Heart right ventricle (tissue), 16 donors: ENCODE data around the gene CLCN6. TPM values are rescaled to one million over a fixed set of nuclear protein-coding genes. Genes with fewer than 3 reads are reported as not detected.
A peak's percentile ranks its signal among the peaks of the same experiment; 100 is the strongest.

ENCODE experiments used
- ATAC-seq, 8 donors: fragments of 200-7000 bp; cut with Tn5 transposase; one replicate each; pipeline ENCODE4 v1.9.1; 2020; ENCODE audit warnings: mild to moderate bottlenecking in 8 of 8, moderate library complexity in 8 of 8, moderate number of reproducible peaks in 1 of 8
- DNase-seq, 2 donors: peaks; one replicate each; pipeline ENCODE4 v3.0.0-alpha.2; 2020
- H3K27ac ChIP-seq, 10 donors: fragments of 200-600 bp; sonication (generic) in 2 of 10; one replicate each; pipeline versions ENCODE4 v1.5.0 to v1.8.0; 2020 to 2022; ENCODE audit warnings: mild to moderate bottlenecking in 3 of 10
- H3K27me3 ChIP-seq, 7 donors: fragments of 200-600 bp; one replicate each; pipeline ENCODE4 v1.8.0; 2021 to 2022; ENCODE audit warnings: mild to moderate bottlenecking in 2 of 7
- H3K36me3 ChIP-seq, 9 donors: fragments of 200-600 bp; sonication (generic) in 1 of 9; one replicate each; pipeline versions ENCODE4 v1.5.0 to v1.8.0; 2020 to 2022; ENCODE audit warnings: mild to moderate bottlenecking in 2 of 9
- H3K4me1 ChIP-seq, 9 donors: fragments of 200-600 bp; sonication (generic) in 1 of 9; one replicate each; pipeline versions ENCODE4 v1.5.0 to v1.8.0; 2020 to 2022; ENCODE audit warnings: mild to moderate bottlenecking in 4 of 9
- H3K4me3 ChIP-seq, 10 donors: fragments of 200-600 bp; sonication (generic) in 2 of 10; one replicate each; pipeline versions ENCODE4 v1.5.0 to v1.8.0; 2020 to 2022; ENCODE audit warnings: mild to moderate bottlenecking in 7 of 10, moderate library complexity in 2 of 10
- H3K9me3 ChIP-seq, 11 donors: fragments of 200-600 bp in 10 of 11; sonication (generic) in 2 of 11; one replicate each; pipeline versions ENCODE4 v1.5.0 to v1.8.0; 2013 to 2022; ENCODE audit warnings: mild to moderate bottlenecking in 2 of 11, control low read depth in 1 of 11, moderate library complexity in 1 of 11
- CTCF ChIP-seq, 9 donors: fragments of 200-600 bp; sonication (generic) in 2 of 9; IDR thresholded peaks; one replicate each; pipeline versions ENCODE4 v1.5.0 to v1.8.0; 2021 to 2022; ENCODE audit warnings: antibody characterized with exemption in 9 of 9, mild to moderate bottlenecking in 5 of 9, moderate library complexity in 1 of 9
- WGBS, 2 donors: extraction: QIAGEN DNeasy Blood & Tissue Kit; methylation state at CpG; one replicate each; pipeline ENCODE4 v1.1.7; 2013; ENCODE audit warnings: inconsistent platforms in 1 of 2; 5-methylcytosine and 5-hydroxymethylcytosine counted together
- intact Hi-C, 10 donors: fragments of 100-400 bp; cut with DNase I; formaldehyde crosslinking; loops; one replicate each; pipeline versions ENCODE4 v1.11.1 to v1.14.2; 2022
- polyA plus RNA-seq, 2 donors: library from polyadenylated mRNA; stranded (reverse); fragments of 200-250 nt; gene quantifications; one replicate each; pipeline ENCODE4 v1.2.3, GENCODE V29; 2013
- total RNA-seq, 10 donors: library from RNA; stranded (reverse); fragmentation: NEBNext Ultra II Directional in 3 of 10; extraction: Animal tissue kit (Norgen Biotek cat#: 25700) in 3 of 10; gene quantifications; one replicate each; pipeline versions ENCODE4 v1.2.1 to v1.2.4, GENCODE V29; 2021 to 2023
- donor health status: Arrhythmogenic right ventricular cardiomyopathy.
- donor health status: ischemic (EF 13 %, LVEDD 7.1; RV severe dilation, severe dysfunction).
- donor health status: healthy with polysubstance abuse.
- donor health status: DM: no; HTN: yes; CAD: no.
- donor health status: DM: no; HTN: no; CAD: no.
- donor health status: ischemic (EF 25% LVEDD 6.9; RV normal size, moderate dysfunction).
- donor health status: ischemic (EF 25% LVEDD 5.7; RV mildly dilated, moderate dysfunction).
- donor health status: healthy.
- donor health status: DM: yes; HTN: yes; CAD: no.
- donor health status: Ischemic cardiomyopathy.
- donor health status: ischemic (EF 35%, LVEDD 5.7; RV mildly dilated, moderate dysfunction).
- donor health status: nonischemic (EF 11% LVEDD 7.7; RV severe dilation, severe dysfunction).
- donor health status: DM: yes; HTN: yes; CAD: no.
- donor health status: PGD.
- donor health status: ischemic (EF 29% LVEDD 5.4; RV normal size, mild dysfunction).
- donor health status: nonischemic (EF 23%, LVEDD 6.1; RV moderate dilation, normal function).

Gene CLCN6
- total and polyA plus RNA-seq, 12 donors: 9.1 to 20.9 (median 16.2) TPM

GRCh38 chr1:11804666-11805421, 1.1 kb upstream of the CLCN6 start:
- WGBS, 2 donors: 2 to 3% methylated on average over 17 of the region's 17 CpGs
- intact Hi-C loops: loop anchor here in 5 of 10 donors (2.0 to 5.0 kb wide), 3 partner anchors 14 to 68 kb away; partner anchors contain the start of gene AGTRAP (in 4 of the 5)
- DNase-seq (peak in 1 of 2 donors; percentile 78), ATAC-seq (peak in 7 of 8 donors; percentile 0 to 10 (median 3))
- TF ChIP-seq CTCF (IDR thresholded peaks at IDR 0.05): no peak
- Histone ChIP-seq H3K4me3 (peak overlapping the region; percentile 62 to 96 (median 80)), H3K9me3 (no peaks in the 10 kb centered on the region), H3K36me3 (peaks cover 0 to 45% (median 22%) of the 10 kb centered on the region in 9 donors), H3K4me1 (peaks cover 16 to 83% (median 74%) of the 10 kb centered on the region in 9 donors), H3K27me3 (no peaks in the 10 kb centered on the region), H3K27ac (peak overlapping the region; percentile 96 to 100 (median 99))

GRCh38 chr1:11806307-11806936, 431 bp downstream of the CLCN6 start:
- no peak for TF ChIP-seq CTCF (IDR thresholded peaks at IDR 0.05)
- DNase-seq (peak in 1 of 2 donors; percentile 58), ATAC-seq (peak; percentile 6 to 37 (median 28))
- WGBS, 2 donors: 0 to 1% methylated on average over 20 of the region's 20 CpGs
- Histone ChIP-seq H3K4me3 (peak overlapping the region; percentile 56 to 96 (median 79)), H3K36me3 (peaks cover 0 to 45% (median 14%) of the 10 kb centered on the region in 9 donors), H3K27me3 (no peaks in the 10 kb centered on the region), H3K27ac (peak overlapping the region; percentile 96 to 100 (median 99)), H3K4me1 (peaks cover 16 to 67% (median 58%) of the 10 kb centered on the region in 9 donors), H3K9me3 (no peaks in the 10 kb centered on the region)
- intact Hi-C loops: loop anchor here in 2 of 10 donors (2.0 to 5.0 kb wide), 2 partner anchors 20 to 69 kb away; partner anchors contain the start of gene AGTRAP (in 1 of the 2)

- peak overlapping the region; percentile 96 to 100 (median 99) for H3K27ac ChIP-seq
- intact Hi-C loops: loop anchor here in 2 of 10 donors (2.0 to 5.0 kb wide), 2 partner anchors 20 to 70 kb away; partner anchors contain the start of gene AGTRAP (in 1 of the 2)
- H3K4me1 ChIP-seq: peaks cover 16 to 60% (median 52%) of the 10 kb centered on the region in 9 donors
Observed at GRCh38 chr1:11807133-11807532, 1.1 kb downstream of the CLCN6 start.

More at GRCh38 chr1:11807133-11807532, 1.1 kb downstream of the CLCN6 start:
- Histone ChIP-seq H3K27me3 (no peaks in the 10 kb centered on the region), H3K36me3 (peaks cover 0 to 50% (median 14%) of the 10 kb centered on the region in 9 donors), H3K9me3 (no peaks in the 10 kb centered on the region), H3K4me3 (peak overlapping the region in 9 of 10 donors; percentile 56 to 96 (median 79))
- ATAC-seq: no peak
- DNase-seq: no peak
- TF ChIP-seq CTCF (IDR thresholded peaks at IDR 0.05): no peak
- 49 to 59% methylated on average over 2 of the region's 2 CpGs for WGBS, 2 donors
